Sigmoid colon (tissue), 7 donors: ENCODE data around the gene DENND5B. TPM values are rescaled to one million over a fixed set of nuclear protein-coding genes. Genes with fewer than 3 reads are reported as not detected.
"Not testable (repeated sequence)": the region's sequence is repeated elsewhere in the genome, so short reads cannot be mapped to it uniquely, and the experiment has no call there.

Experiments used
- DNase-seq: peaks from one replicate; pipeline ENCODE4 v3.0.0-alpha.2; 2019
- H3K27ac ChIP-seq, 4 donors: fragments of 200-600 bp; sonication (generic); one replicate each; pipeline ENCODE4 v1.5.1; 2016 to 2019; ENCODE audit warnings: mild to moderate bottlenecking in 1 of 4
- H3K27me3 ChIP-seq, 3 donors: fragments of 200-600 bp; sonication (generic); one replicate each; pipeline ENCODE4 v1.5.1; 2019; ENCODE audit warnings: mild to moderate bottlenecking in 1 of 3
- H3K36me3 ChIP-seq, 4 donors: fragments of 200-600 bp; sonication (generic); one replicate each; pipeline ENCODE4 v1.5.1; 2016 to 2019
- H3K4me1 ChIP-seq, 4 donors: fragments of 200-600 bp; sonication (generic); one replicate each; pipeline ENCODE4 v1.5.1; 2017 to 2019
- H3K4me3 ChIP-seq, 4 donors: fragments of 200-600 bp; sonication (generic); one replicate each; pipeline ENCODE4 v1.5.1; 2017 to 2019; ENCODE audit warnings: mild to moderate bottlenecking in 2 of 4, moderate library complexity in 1 of 4
- H3K9me3 ChIP-seq, 4 donors: fragments of 200-600 bp in 3 of 4; sonication (generic) in 3 of 4; one replicate each; pipeline versions ENCODE4 v1.5.1 to v1.6.1; 2013 to 2019
- EP300 ChIP-seq, 4 donors: sonication (generic); formaldehyde crosslinking; IDR thresholded peaks; one replicate each; pipeline ENCODE4 v1.6.1; 2017; ENCODE audit warnings: antibody characterized with exemption in 4 of 4
- POLR2A ChIP-seq, 2 donors: fragments of 450-650 bp; IDR thresholded peaks; one replicate each; pipeline ENCODE4 v1.6.1; 2016; ENCODE audit warnings: antibody characterized with exemption in 2 of 2, mild to moderate bottlenecking in 2 of 2, moderate library complexity in 2 of 2
- POLR2AphosphoS5 ChIP-seq, 4 donors: sonication (generic); formaldehyde crosslinking; IDR thresholded peaks; one replicate each; pipeline ENCODE4 v1.6.1; 2017; ENCODE audit warnings: antibody characterized with exemption in 4 of 4
- WGBS, 2 donors: extraction: QIAGEN DNeasy Blood & Tissue Kit; methylation state at CpG; one replicate each; pipeline ENCODE4 v1.1.7; 2013; 5-methylcytosine and 5-hydroxymethylcytosine counted together
- intact Hi-C: fragments of 100-400 bp; cut with DNase I; formaldehyde crosslinking; loops from one replicate; pipeline ENCODE4 v1.15.1; 2023
- polyA plus RNA-seq, 3 donors: library from polyadenylated mRNA; stranded (reverse); fragments of 200-250 nt; gene quantifications; one replicate each; pipeline ENCODE4 v1.2.3, GENCODE V29; 2013
- total RNA-seq, 4 donors: library from RNA; depleted of rRNA; stranded (reverse); fragments of >200 nt; gene quantifications; one replicate each; pipeline ENCODE4 v1.1.0, GENCODE V29; 2016
- TF ChIP-seq, protein P1 (sequence below), 4 experiments: fragments of 450-650 bp in 3 of 4; fragments of 200-600 bp in 1 of 4; IDR thresholded peaks; one replicate each; pipeline ENCODE4 v1.5.1; 2016 to 2019; ENCODE audit warnings: antibody characterized with exemption in 4 of 4, mild to moderate bottlenecking in 3 of 4, moderate library complexity in 2 of 4
- donor health status: healthy with polysubstance abuse.
- donor health status: Bipolar disorder and iron deficiency.
- donor health status: healthy.

The DENND5B gene
- total and polyA plus RNA-seq, 7 donors = 2.4 to 34.3 (median 19.5) TPM

GRCh38 chr12:31390991-31391390, 199.9 kb downstream of the DENND5B start:
- TF ChIP-seq POLR2A (IDR thresholded peaks at IDR 0.05) = no peak
- no peak for TF ChIP-seq EP300 (IDR thresholded peaks at IDR 0.05)
- no peak for TF ChIP-seq POLR2AphosphoS5 (IDR thresholded peaks at IDR 0.05)
- TF ChIP-seq, protein P1, sequence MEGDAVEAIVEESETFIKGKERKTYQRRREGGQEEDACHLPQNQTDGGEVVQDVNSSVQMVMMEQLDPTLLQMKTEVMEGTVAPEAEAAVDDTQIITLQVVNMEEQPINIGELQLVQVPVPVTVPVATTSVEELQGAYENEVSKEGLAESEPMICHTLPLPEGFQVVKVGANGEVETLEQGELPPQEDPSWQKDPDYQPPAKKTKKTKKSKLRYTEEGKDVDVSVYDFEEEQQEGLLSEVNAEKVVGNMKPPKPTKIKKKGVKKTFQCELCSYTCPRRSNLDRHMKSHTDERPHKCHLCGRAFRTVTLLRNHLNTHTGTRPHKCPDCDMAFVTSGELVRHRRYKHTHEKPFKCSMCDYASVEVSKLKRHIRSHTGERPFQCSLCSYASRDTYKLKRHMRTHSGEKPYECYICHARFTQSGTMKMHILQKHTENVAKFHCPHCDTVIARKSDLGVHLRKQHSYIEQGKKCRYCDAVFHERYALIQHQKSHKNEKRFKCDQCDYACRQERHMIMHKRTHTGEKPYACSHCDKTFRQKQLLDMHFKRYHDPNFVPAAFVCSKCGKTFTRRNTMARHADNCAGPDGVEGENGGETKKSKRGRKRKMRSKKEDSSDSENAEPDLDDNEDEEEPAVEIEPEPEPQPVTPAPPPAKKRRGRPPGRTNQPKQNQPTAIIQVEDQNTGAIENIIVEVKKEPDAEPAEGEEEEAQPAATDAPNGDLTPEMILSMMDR (IDR thresholded peaks at IDR 0.05) = no peak
- no peaks in the 10 kb centered on the region for H3K9me3 ChIP-seq
- H3K4me3 ChIP-seq = no peak overlapping the region
- WGBS, 2 donors = 74 to 83% methylated on average over 2 of the region's 2 CpGs
- no peak overlapping the region for H3K27ac ChIP-seq
- H3K4me1 ChIP-seq = no peaks in the 10 kb centered on the region
- intact Hi-C loops = no loop called here
- DNase-seq = no peak
- H3K36me3 ChIP-seq = peaks cover 0 to 66% (median 9%) of the 10 kb centered on the region in 4 donors
- H3K27me3 ChIP-seq = no peaks in the 10 kb centered on the region

- no peak overlapping the region for H3K27ac ChIP-seq
- TF ChIP-seq POLR2A (IDR thresholded peaks at IDR 0.05) (no peak), EP300 (IDR thresholded peaks at IDR 0.05) (no peak), POLR2AphosphoS5 (IDR thresholded peaks at IDR 0.05) (no peak)
- TF ChIP-seq, protein P1 (IDR thresholded peaks at IDR 0.05) = no peak
- no peak for DNase-seq
- H3K36me3 ChIP-seq = peaks cover 0 to 75% (median 9%) of the 10 kb centered on the region in 4 donors
- H3K9me3 ChIP-seq = no peaks in the 10 kb centered on the region
- H3K4me3 ChIP-seq = no peak overlapping the region
- H3K27me3 ChIP-seq = no peaks in the 10 kb centered on the region
- 34 to 75% methylated on average over 4 of the region's 4 CpGs for WGBS, 2 donors
- intact Hi-C loops = no loop called here
- H3K4me1 ChIP-seq = no peaks in the 10 kb centered on the region
These were observed 202.2 kb downstream of the DENND5B start for GRCh38 chr12:31388713-31389112.

- H3K27me3 ChIP-seq = no peaks in the 10 kb centered on the region
- no peaks in the 10 kb centered on the region for H3K4me1 ChIP-seq
- no peak for DNase-seq
- WGBS, 2 donors = 93 to 96% methylated on average over 8 of the region's 8 CpGs
- no peak overlapping the region for H3K4me3 ChIP-seq
- no peak for TF ChIP-seq POLR2A (IDR thresholded peaks at IDR 0.05)
- TF ChIP-seq, protein P1 (IDR thresholded peaks at IDR 0.05) = no peak
- TF ChIP-seq POLR2AphosphoS5 (IDR thresholded peaks at IDR 0.05) = no peak
- TF ChIP-seq EP300 (IDR thresholded peaks at IDR 0.05) = no peak
- H3K27ac ChIP-seq = no peak overlapping the region
- intact Hi-C loops = no loop called here
- H3K9me3 ChIP-seq = no peaks in the 10 kb centered on the region
- H3K36me3 ChIP-seq = peaks cover 0 to 75% (median 9%) of the 10 kb centered on the region in 4 donors
These were observed 203.5 kb downstream of the DENND5B start for GRCh38 chr12:31387466-31387865.

DNA sequence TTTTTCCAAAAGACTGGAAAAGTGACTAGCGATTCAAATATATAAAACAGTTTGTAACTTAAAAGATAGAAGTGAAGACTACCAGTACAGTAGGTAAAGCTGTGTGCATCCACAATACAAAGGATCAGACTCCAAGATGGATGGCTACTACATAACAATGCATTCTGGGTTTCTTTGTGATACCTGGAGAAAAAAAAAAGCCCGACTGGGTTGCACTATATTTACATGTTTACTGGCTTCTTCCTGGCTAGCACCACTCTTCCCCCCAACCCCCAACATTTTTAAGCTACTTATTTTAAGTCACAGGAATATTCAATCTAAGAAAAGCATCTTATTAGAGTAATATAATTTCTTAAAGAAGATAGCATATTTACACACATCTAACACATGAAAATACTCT, 203.9 kb downstream of the DENND5B start:
- H3K27ac ChIP-seq = no peak overlapping the region
- no peaks in the 10 kb centered on the region for H3K9me3 ChIP-seq
- WGBS, 2 donors = 81 to 88% methylated on average over 2 of the region's 2 CpGs
- intact Hi-C loops = no loop called here
- H3K4me1 ChIP-seq = no peaks in the 10 kb centered on the region
- H3K27me3 ChIP-seq = no peaks in the 10 kb centered on the region
- no peak overlapping the region for H3K4me3 ChIP-seq
- H3K36me3 ChIP-seq = peaks cover 0 to 70% (median 9%) of the 10 kb centered on the region in 4 donors
- TF ChIP-seq, protein P1 (IDR thresholded peaks at IDR 0.05) = no peak
- TF ChIP-seq POLR2AphosphoS5 (IDR thresholded peaks at IDR 0.05) (no peak), POLR2A (IDR thresholded peaks at IDR 0.05) (no peak), EP300 (IDR thresholded peaks at IDR 0.05) (no peak)
- DNase-seq = no peak

GRCh38 chr12:31386364-31386777, 204.6 kb downstream of the DENND5B start:
- intact Hi-C loops = no loop called here
- no peaks in the 10 kb centered on the region for H3K9me3 ChIP-seq
- no peak overlapping the region for H3K27ac ChIP-seq
- no peak for DNase-seq
- no peaks in the 10 kb centered on the region for H3K27me3 ChIP-seq
- TF ChIP-seq, protein P1 (IDR thresholded peaks at IDR 0.05) = no peak
- TF ChIP-seq POLR2A (IDR thresholded peaks at IDR 0.05) (no peak), EP300 (IDR thresholded peaks at IDR 0.05) (no peak), POLR2AphosphoS5 (IDR thresholded peaks at IDR 0.05) (no peak)
- H3K36me3 ChIP-seq = peaks cover 0 to 66% (median 9%) of the 10 kb centered on the region in 4 donors
- 70 to 84% methylated on average over 2 of the region's 2 CpGs for WGBS, 2 donors
- no peaks in the 10 kb centered on the region for H3K4me1 ChIP-seq
- H3K4me3 ChIP-seq = no peak overlapping the region

GRCh38 chr12:31377210-31377609, 213.7 kb downstream of the DENND5B start:
- H3K27ac ChIP-seq, DNase-seq, H3K4me3 ChIP-seq, H3K4me1 ChIP-seq, H3K9me3 ChIP-seq, H3K36me3 ChIP-seq, intact Hi-C loops, H3K27me3 ChIP-seq: not testable (repeated sequence)
- WGBS, 2 donors = 83 to 91% methylated on average over 8 of the region's 8 CpGs

GRCh38 chr12:31375422-31375821, 215.5 kb downstream of the DENND5B start:
- WGBS, 2 donors = 88 to 89% methylated on average over 6 of the region's 6 CpGs
- DNase-seq, intact Hi-C loops, H3K9me3 ChIP-seq, H3K27me3 ChIP-seq, H3K36me3 ChIP-seq, H3K27ac ChIP-seq, H3K4me3 ChIP-seq, H3K4me1 ChIP-seq: not testable (repeated sequence)
